K562 (cell line): ENCODE data around the gene PXDC1.

Experiments used
- ATF7 ChIP-seq: fragments of 450-650 bp; IDR thresholded peaks from 2 replicates; pipeline ENCODE4 v1.7.1; 2014; ENCODE audit warnings: mild to moderate bottlenecking, moderate library complexity
- BRF1 ChIP-seq: IDR thresholded peaks from 3 replicates; pipeline ENCODE4 v1.6.1; 2011; ENCODE audit warnings: borderline replicate concordance, mild to moderate bottlenecking; ENCODE audit not compliant: insufficient read length; ENCODE audit errors: extremely low read depth
- FOXK1 ChIP-seq: sonication (generic); formaldehyde crosslinking; IDR thresholded peaks from 2 replicates; pipeline ENCODE4 v1.8.0; 2022; ENCODE audit warnings: missing genetic modification reagents, mild to moderate bottlenecking, borderline replicate concordance
- PCBP2 ChIP-seq: fragments of 200-400 bp; formaldehyde crosslinking; IDR thresholded peaks from 2 replicates; pipeline ENCODE4 v1.6.1; 2018; ENCODE audit warnings: low read length, low read depth, mild to moderate bottlenecking, moderate library complexity; ENCODE audit not compliant: poor library complexity, severe bottlenecking
- SAFB2 ChIP-seq: fragments of 200-400 bp; formaldehyde crosslinking; IDR thresholded peaks from 2 replicates; pipeline ENCODE4 v1.6.1; 2018; ENCODE audit warnings: borderline replicate concordance, low read length, low read depth, moderate library complexity; ENCODE audit not compliant: severe bottlenecking
- TAF1 ChIP-seq: IDR thresholded peaks from 2 replicates; pipeline ENCODE4 v1.6.1; 2011; ENCODE audit warnings: mild to moderate bottlenecking, low read length, moderate library complexity; ENCODE audit not compliant: insufficient read depth, control insufficient read depth, severe bottlenecking; ENCODE audit errors: extremely low read depth
- TBP ChIP-seq: optimal IDR thresholded peaks from 2 replicates; pipeline ENCODE3; 2011; ENCODE audit warnings: low read depth, low read length, improper control_type of control experiment
- ZNF263 ChIP-seq: sonication (generic); formaldehyde crosslinking; IDR thresholded peaks from 2 replicates; pipeline ENCODE4 v1.8.0; 2022; ENCODE audit warnings: mild to moderate bottlenecking, missing genetic modification reagents, borderline replicate concordance
- ZNF274 ChIP-seq: IDR thresholded peaks from 2 replicates; pipeline ENCODE4 v1.6.1; 2011; ENCODE audit warnings: low read depth, mild to moderate bottlenecking, low read length, moderate library complexity, borderline replicate concordance
- TF ChIP-seq, protein P1 (sequence below), 3 experiments: IDR thresholded peaks in 2 of 3; conservative IDR thresholded peaks in 1 of 3; 2 replicates each; pipeline ENCODE4 v1.5.1; 2011 to 2012; ENCODE audit warnings: low read length in 3 of 3, mild to moderate bottlenecking in 3 of 3, control low read depth in 2 of 3, improper control_type of control experiment in 1 of 3, inconsistent platforms in 1 of 3, low read depth in 1 of 3, mixed read lengths in 1 of 3, moderate library complexity in 1 of 3; ENCODE audit not compliant: insufficient read depth in 2 of 3

GRCh38 chr6:3696525-3697088 is 54.9 kb downstream of the PXDC1 start:
- TF ChIP-seq, protein P1, sequence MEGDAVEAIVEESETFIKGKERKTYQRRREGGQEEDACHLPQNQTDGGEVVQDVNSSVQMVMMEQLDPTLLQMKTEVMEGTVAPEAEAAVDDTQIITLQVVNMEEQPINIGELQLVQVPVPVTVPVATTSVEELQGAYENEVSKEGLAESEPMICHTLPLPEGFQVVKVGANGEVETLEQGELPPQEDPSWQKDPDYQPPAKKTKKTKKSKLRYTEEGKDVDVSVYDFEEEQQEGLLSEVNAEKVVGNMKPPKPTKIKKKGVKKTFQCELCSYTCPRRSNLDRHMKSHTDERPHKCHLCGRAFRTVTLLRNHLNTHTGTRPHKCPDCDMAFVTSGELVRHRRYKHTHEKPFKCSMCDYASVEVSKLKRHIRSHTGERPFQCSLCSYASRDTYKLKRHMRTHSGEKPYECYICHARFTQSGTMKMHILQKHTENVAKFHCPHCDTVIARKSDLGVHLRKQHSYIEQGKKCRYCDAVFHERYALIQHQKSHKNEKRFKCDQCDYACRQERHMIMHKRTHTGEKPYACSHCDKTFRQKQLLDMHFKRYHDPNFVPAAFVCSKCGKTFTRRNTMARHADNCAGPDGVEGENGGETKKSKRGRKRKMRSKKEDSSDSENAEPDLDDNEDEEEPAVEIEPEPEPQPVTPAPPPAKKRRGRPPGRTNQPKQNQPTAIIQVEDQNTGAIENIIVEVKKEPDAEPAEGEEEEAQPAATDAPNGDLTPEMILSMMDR (IDR thresholded peaks at IDR 0.05 in 2 of 3, conservative IDR thresholded peaks at IDR 0.05 in 1 of 3; ENCODE audit: insufficient read depth in 2 of 3, low read depth in 1 of 3, low read length in 3 of 3), result no peak
- no peak for TF ChIP-seq ZNF274
- no peak for TF ChIP-seq FOXK1
- TF ChIP-seq BRF1, result no peak
- no peak for TF ChIP-seq TAF1
- no peak for TF ChIP-seq SAFB2
- no peak for TF ChIP-seq PCBP2
- no peak for TF ChIP-seq ATF7
- no peak for TF ChIP-seq TBP
- TF ChIP-seq ZNF263 (CRISPR knock-in tag), result no peak
